Measurements from ENCODE around the gene LRRC27. TPM values are rescaled to one million over a fixed set of nuclear protein-coding genes. Genes with fewer than 3 reads are reported as not detected.

Gene LRRC27
- total RNA-seq, 2 experiments from 2014 or later, result 2.4 to 2.8 TPM

DNA sequence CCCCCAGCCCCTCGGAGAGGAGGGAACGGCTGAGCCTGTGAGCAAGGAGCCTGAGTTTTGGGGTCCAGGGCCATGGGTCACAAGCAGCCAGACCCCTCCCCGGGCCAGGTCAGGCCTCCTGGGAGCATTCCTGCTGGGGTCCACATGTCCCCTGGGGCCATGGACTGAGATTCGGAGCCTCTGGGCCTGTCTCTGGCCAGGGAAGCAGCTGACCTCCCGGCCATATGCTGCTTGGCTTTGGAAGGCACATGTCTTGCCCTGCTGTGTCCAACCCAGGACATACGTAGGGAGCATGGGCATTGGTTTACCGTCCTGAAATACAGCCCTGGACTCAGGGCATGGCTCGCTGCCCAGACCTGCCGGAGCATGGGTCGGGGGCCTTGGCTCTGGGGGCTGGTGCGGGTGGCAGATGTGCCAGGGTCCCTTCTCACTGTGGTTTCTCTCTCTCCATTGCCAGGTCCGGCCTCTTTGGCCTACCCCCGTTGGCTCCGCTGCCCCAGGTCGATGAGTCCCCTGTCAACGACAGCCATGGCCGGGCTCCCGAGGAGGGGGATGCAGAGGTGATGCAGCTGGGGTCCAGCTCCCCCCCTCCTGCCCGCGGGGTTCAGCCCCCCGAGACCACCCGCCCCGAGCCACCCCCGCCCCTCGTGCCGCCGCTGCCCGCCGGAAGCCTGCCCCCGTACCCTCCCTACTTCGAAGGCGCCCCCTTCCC is 72.3 kb downstream of the LRRC27 start:
- peaks cover 11% of the 10 kb centered on the region for H3K36me3 Mint-ChIP-seq (ENCODE audit: low read depth)
- Histone ChIP-seq H3K27ac (ENCODE audit: low read depth in 1 of 2, low read length in 2 of 2) (no peak overlapping the region), H3K4me1 (ENCODE audit: insufficient read depth, low read length) (peaks cover 37% of the 10 kb centered on the region), H3K4me3 (ENCODE audit: low read length) (no peak overlapping the region), H3K36me3 (ENCODE audit: insufficient read depth, low read length) (peaks cover 8% of the 10 kb centered on the region), H3K27me3 (ENCODE audit: control insufficient read depth in 1 of 2, insufficient read depth in 2 of 2, low read length in 2 of 2) (no peaks in the 10 kb centered on the region), H3K9me3 (ENCODE audit: control insufficient read depth in 1 of 2, insufficient read depth in 1 of 2, low read length in 2 of 2) (no peaks in the 10 kb centered on the region)
- no peaks in the 10 kb centered on the region for H3K9me3 Mint-ChIP-seq
- no peaks in the 10 kb centered on the region for H3K27me3 Mint-ChIP-seq
- peaks cover 17% of the 10 kb centered on the region for H3K4me1 Mint-ChIP-seq (ENCODE audit: low read depth)
- TF ChIP-seq, protein P1, sequence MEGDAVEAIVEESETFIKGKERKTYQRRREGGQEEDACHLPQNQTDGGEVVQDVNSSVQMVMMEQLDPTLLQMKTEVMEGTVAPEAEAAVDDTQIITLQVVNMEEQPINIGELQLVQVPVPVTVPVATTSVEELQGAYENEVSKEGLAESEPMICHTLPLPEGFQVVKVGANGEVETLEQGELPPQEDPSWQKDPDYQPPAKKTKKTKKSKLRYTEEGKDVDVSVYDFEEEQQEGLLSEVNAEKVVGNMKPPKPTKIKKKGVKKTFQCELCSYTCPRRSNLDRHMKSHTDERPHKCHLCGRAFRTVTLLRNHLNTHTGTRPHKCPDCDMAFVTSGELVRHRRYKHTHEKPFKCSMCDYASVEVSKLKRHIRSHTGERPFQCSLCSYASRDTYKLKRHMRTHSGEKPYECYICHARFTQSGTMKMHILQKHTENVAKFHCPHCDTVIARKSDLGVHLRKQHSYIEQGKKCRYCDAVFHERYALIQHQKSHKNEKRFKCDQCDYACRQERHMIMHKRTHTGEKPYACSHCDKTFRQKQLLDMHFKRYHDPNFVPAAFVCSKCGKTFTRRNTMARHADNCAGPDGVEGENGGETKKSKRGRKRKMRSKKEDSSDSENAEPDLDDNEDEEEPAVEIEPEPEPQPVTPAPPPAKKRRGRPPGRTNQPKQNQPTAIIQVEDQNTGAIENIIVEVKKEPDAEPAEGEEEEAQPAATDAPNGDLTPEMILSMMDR (IDR thresholded peaks at IDR 0.05), result no peak
- POLR2A ChIA-PET, result no interaction called here
- intact Hi-C loops (cut with DNase I, micrococcal nuclease), result no loop called here
- CTCF ChIA-PET, result no interaction called here
- ATAC-seq (ENCODE audit: poor library complexity), result no peak
- no peak overlapping the region for H3K27ac Mint-ChIP-seq
- no peak for DNase-seq
- H3K4me3 Mint-ChIP-seq, result no peak overlapping the region

DNA sequence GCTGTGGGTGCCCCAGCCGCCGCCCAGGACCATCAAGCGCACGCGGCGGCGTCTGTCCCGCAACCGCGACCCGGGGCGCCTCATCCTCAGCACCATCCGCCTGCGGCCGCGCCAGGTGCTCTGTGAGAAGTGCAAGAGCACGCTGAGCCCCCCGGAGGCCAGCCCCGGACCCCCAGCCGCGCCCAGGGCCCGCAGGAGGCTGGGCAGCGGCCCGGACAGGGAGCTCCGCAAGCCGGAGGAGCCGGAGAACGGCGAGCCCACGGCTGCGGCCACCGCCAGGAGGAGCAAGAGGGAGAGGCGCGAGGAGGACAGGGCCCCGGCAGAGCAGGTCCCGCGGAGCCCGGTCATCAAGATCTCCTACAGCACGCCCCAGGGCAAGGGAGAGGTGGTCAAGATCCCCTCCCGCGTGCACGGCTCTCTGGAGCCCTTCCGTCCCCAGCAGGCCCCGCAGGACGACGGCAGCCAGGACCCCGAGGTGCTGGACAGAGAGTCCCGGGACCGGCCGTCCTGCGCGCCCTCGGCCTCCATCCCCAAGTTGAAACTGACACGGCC is 73.0 kb downstream of the LRRC27 start:
- CTCF ChIA-PET, result no interaction called here
- intact Hi-C loops (cut with DNase I, micrococcal nuclease), result no loop called here
- H3K4me3 Mint-ChIP-seq, result no peak overlapping the region

DNA sequence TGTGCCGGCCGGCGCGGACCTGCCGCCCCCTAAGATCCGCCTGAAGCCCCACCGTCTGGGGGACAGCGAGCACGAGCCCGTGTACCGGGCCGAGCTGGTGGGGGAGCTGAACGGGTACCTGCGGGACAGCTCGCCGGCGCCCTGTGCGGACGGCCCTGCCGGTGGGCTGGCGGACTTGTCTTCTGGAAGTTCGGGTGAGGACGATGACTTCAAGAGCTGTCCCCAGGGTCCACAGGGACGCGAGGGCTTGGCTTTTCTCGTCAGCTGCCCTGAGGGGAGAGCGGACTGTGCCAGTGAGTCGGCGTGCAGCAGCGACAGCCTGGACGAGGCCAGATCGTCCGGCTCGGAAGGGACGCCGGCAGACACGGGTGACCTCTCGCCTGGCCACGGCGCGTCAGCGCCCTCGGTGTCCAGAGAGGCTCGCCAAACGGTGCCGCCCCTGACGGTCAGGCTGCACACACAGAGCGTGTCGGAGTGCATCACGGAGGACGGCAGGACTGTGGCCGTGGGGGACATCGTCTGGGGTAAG is 73.5 kb downstream of the LRRC27 start:
- no peak overlapping the region for H3K27ac Mint-ChIP-seq
- H3K27me3 ChIP-seq (ENCODE audit: control insufficient read depth in 1 of 2, insufficient read depth in 2 of 2, low read length in 2 of 2), result no peaks in the 10 kb centered on the region
- no peak for ATAC-seq (ENCODE audit: poor library complexity)
- H3K9me3 Mint-ChIP-seq, result no peaks in the 10 kb centered on the region
- H3K27ac ChIP-seq (ENCODE audit: low read depth in 1 of 2, low read length in 2 of 2), result no peak overlapping the region
- no peak overlapping the region for H3K4me3 Mint-ChIP-seq
- peaks cover 13% of the 10 kb centered on the region for H3K36me3 Mint-ChIP-seq (ENCODE audit: low read depth)
- no peaks in the 10 kb centered on the region for H3K9me3 ChIP-seq (ENCODE audit: control insufficient read depth in 1 of 2, insufficient read depth in 1 of 2, low read length in 2 of 2)
- DNase-seq, result no peak
- peaks cover 27% of the 10 kb centered on the region for H3K4me1 ChIP-seq (ENCODE audit: insufficient read depth, low read length)
- H3K4me3 ChIP-seq (ENCODE audit: low read length), result no peak overlapping the region
- TF ChIP-seq, protein P1 (IDR thresholded peaks at IDR 0.05), result no peak
- ChIA-PET CTCF (no interaction called here), POLR2A (no interaction called here)
- H3K27me3 Mint-ChIP-seq, result no peaks in the 10 kb centered on the region
- intact Hi-C loops (cut with DNase I, micrococcal nuclease), result no loop called here
- H3K4me1 Mint-ChIP-seq (ENCODE audit: low read depth), result peaks cover 16% of the 10 kb centered on the region
- H3K36me3 ChIP-seq (ENCODE audit: insufficient read depth, low read length), result peaks cover 8% of the 10 kb centered on the region

More for the DNA sequence above, 73.0 kb downstream of the LRRC27 start:
- Mint-ChIP-seq H3K4me1 (ENCODE audit: low read depth) (peaks cover 15% of the 10 kb centered on the region), H3K9me3 (no peaks in the 10 kb centered on the region), H3K27ac (no peak overlapping the region), H3K27me3 (no peaks in the 10 kb centered on the region), H3K36me3 (ENCODE audit: low read depth) (peaks cover 11% of the 10 kb centered on the region)
- Histone ChIP-seq H3K36me3 (ENCODE audit: insufficient read depth, low read length) (peaks cover 8% of the 10 kb centered on the region), H3K27me3 (ENCODE audit: control insufficient read depth in 1 of 2, insufficient read depth in 2 of 2, low read length in 2 of 2) (no peaks in the 10 kb centered on the region), H3K4me3 (ENCODE audit: low read length) (no peak overlapping the region), H3K27ac (ENCODE audit: low read depth in 1 of 2, low read length in 2 of 2) (no peak overlapping the region), H3K9me3 (ENCODE audit: control insufficient read depth in 1 of 2, insufficient read depth in 1 of 2, low read length in 2 of 2) (no peaks in the 10 kb centered on the region), H3K4me1 (ENCODE audit: insufficient read depth, low read length) (peaks cover 30% of the 10 kb centered on the region)
- ATAC-seq (ENCODE audit: poor library complexity) (no peak), DNase-seq (no peak)
- POLR2A ChIA-PET, result no interaction called here
- TF ChIP-seq, protein P1 (IDR thresholded peaks at IDR 0.05), result no peak
